HepG2 (cell line): ENCODE measurements around the gene PIK3CB. TPM values are rescaled to one million over a fixed set of nuclear protein-coding genes. Genes with fewer than 3 reads are reported as not detected.
A peak's percentile ranks its signal among the peaks of the same experiment; 100 is the strongest.

Experiments
- BHLHE40 ChIP-seq: IDR thresholded peaks from 2 replicates; pipeline ENCODE4 v1.6.1; 2011; ENCODE audit warnings: low read length, improper control_type of control experiment
- CREB1 ChIP-seq, 2 experiments: fragments of 450-650 bp in 1 of 2; IDR thresholded peaks; 2 replicates each; pipeline ENCODE4 v1.6.1; 2016 to 2017; ENCODE audit warnings: control low read depth in 1 of 2, mild to moderate bottlenecking in 1 of 2, missing compliant biosample characterization in 1 of 2, missing genetic modification characterization in 1 of 2
- GABPA ChIP-seq, 2 experiments: IDR thresholded peaks; 2 replicates each; pipeline ENCODE4 v1.6.1; 2011 to 2016; ENCODE audit warnings: low read depth in 2 of 2, low read length in 1 of 2, missing biosample characterization in 1 of 2, missing genetic modification characterization in 1 of 2
- HOXA7 ChIP-seq: sonication (generic); formaldehyde crosslinking; IDR thresholded peaks from 2 replicates; pipeline ENCODE4 v1.8.1; 2022; ENCODE audit warnings: mild to moderate bottlenecking, missing genetic modification reagents, moderate library complexity
- KAT2B ChIP-seq: fragments of 150-350 bp; IDR thresholded peaks from 2 replicates; pipeline ENCODE4 v1.6.1; 2014; ENCODE audit warnings: low read depth, low read length, borderline replicate concordance
- MAZ ChIP-seq, 2 experiments: sonication (generic) in 1 of 2; formaldehyde crosslinking in 1 of 2; IDR thresholded peaks; 2 replicates each; pipeline versions ENCODE4 v1.5.0 to v1.6.1; 2012 to 2020; ENCODE audit warnings: low read depth in 2 of 2, mild to moderate bottlenecking in 2 of 2, borderline replicate concordance in 1 of 2, improper control_type of control experiment in 1 of 2, low read length in 1 of 2, missing genetic modification reagents in 1 of 2, moderate library complexity in 1 of 2
- MEIS2 ChIP-seq: sonication (generic); formaldehyde crosslinking; IDR thresholded peaks from 2 replicates; pipeline ENCODE4 v1.9.0; 2021; ENCODE audit warnings: mild to moderate bottlenecking, missing genetic modification reagents
- MLXIP ChIP-seq: sonication (generic); formaldehyde crosslinking; IDR thresholded peaks from 2 replicates; pipeline ENCODE4 v1.9.0; 2021; ENCODE audit warnings: missing genetic modification reagents, borderline replicate concordance
- MYPOP ChIP-seq: sonication (generic); formaldehyde crosslinking; IDR thresholded peaks from 2 replicates; pipeline ENCODE4 v1.8.1; 2023; ENCODE audit warnings: mild to moderate bottlenecking, moderate library complexity, missing genetic modification reagents
- NBN ChIP-seq: fragments of 450-650 bp; conservative IDR thresholded peaks from 2 replicates; pipeline ENCODE4 v1.6.1; 2017
- NR3C1 ChIP-seq: sonication (generic); formaldehyde crosslinking; IDR thresholded peaks from 2 replicates; pipeline ENCODE4 v1.4.0; 2020; ENCODE audit warnings: missing genetic modification reagents
- SOX5 ChIP-seq: IDR thresholded peaks from 2 replicates; pipeline ENCODE4 v1.6.1; 2016; ENCODE audit warnings: borderline replicate concordance
- TCF12 ChIP-seq, 2 experiments: fragments of 450-650 bp in 1 of 2; sonication (generic) in 1 of 2; formaldehyde crosslinking in 1 of 2; IDR thresholded peaks; 2 replicates each; pipeline versions ENCODE4 v1.6.1 to v1.8.0; 2017 to 2022; ENCODE audit warnings: antibody characterized with exemption in 1 of 2, mild to moderate bottlenecking in 1 of 2, missing genetic modification reagents in 1 of 2, moderate library complexity in 1 of 2
- TCF7L2 ChIP-seq: IDR thresholded peaks from 2 replicates; pipeline ENCODE4 v1.6.1; 2011; ENCODE audit warnings: mild to moderate bottlenecking, low read depth, low read length, moderate library complexity
- ZNF17 ChIP-seq: sonication (generic); formaldehyde crosslinking; IDR thresholded peaks from 2 replicates; pipeline ENCODE4 v1.5.0; 2020; ENCODE audit warnings: mild to moderate bottlenecking, missing genetic modification reagents
- ZNF235 ChIP-seq: sonication (generic); formaldehyde crosslinking; IDR thresholded peaks from 2 replicates; pipeline ENCODE4 v1.8.1; 2023; ENCODE audit warnings: mild to moderate bottlenecking, missing genetic modification reagents, borderline replicate concordance
- ZNF281 ChIP-seq: sonication (generic); formaldehyde crosslinking; IDR thresholded peaks from 2 replicates; pipeline ENCODE4 v1.4.0; 2020; ENCODE audit warnings: missing genetic modification reagents, borderline replicate concordance
- ZNF446 ChIP-seq: sonication (generic); formaldehyde crosslinking; IDR thresholded peaks from 2 replicates; pipeline ENCODE4 v1.5.0; 2020; ENCODE audit warnings: mild to moderate bottlenecking, missing genetic modification reagents
- ZNF460 ChIP-seq: sonication (generic); formaldehyde crosslinking; IDR thresholded peaks from 2 replicates; pipeline ENCODE4 v1.5.1; 2020; ENCODE audit warnings: missing genetic modification reagents, mild to moderate bottlenecking, borderline replicate concordance
- ZNF576 ChIP-seq: sonication (generic); formaldehyde crosslinking; IDR thresholded peaks from 2 replicates; pipeline ENCODE4 v1.4.0; 2020; ENCODE audit warnings: mild to moderate bottlenecking, missing genetic modification reagents
- ZNF713 ChIP-seq: sonication (generic); formaldehyde crosslinking; IDR thresholded peaks from 2 replicates; pipeline ENCODE4 v1.4.0; 2020; ENCODE audit warnings: mild to moderate bottlenecking, missing genetic modification reagents
- polyA plus RNA-seq, 8 experiments: library from polyadenylated mRNA; depleted of rRNA in 3 of 8; stranded (reverse) in 7 of 8; unstranded in 1 of 8; fragments of >200 nt; fragmentation: Illumina TruSeq in 4 of 8; extraction: Trizol in 4 of 8; gene quantifications; 2 replicates each; pipeline versions ENCODE4 v1.2.1 to v1.2.3, GENCODE V29; 2011 to 2016; ENCODE audit warnings: low read depth in 4 of 8, missing spikeins in 1 of 8, mixed read lengths in 1 of 8; ENCODE audit not compliant: insufficient read depth in 1 of 8
- total RNA-seq, 5 experiments: library from RNA; depleted of rRNA; stranded (reverse); fragments of >200 nt; fragmentation: Illumina TruSeq; extraction: Trizol; gene quantifications; 2 replicates each; pipeline ENCODE4 v1.2.3, GENCODE V29; 2016; ENCODE audit warnings: low read depth in 1 of 5
- TF ChIP-seq, protein P1 (sequence below): sonication (generic); formaldehyde crosslinking; IDR thresholded peaks from 2 replicates; pipeline ENCODE4 v1.8.0; 2022; ENCODE audit warnings: mild to moderate bottlenecking, missing genetic modification reagents, moderate library complexity

The PIK3CB gene
- total and polyA plus RNA-seq, 2 of the 13 experiments (the other 11 are each of a cell fraction or from before 2014, with no cell fraction given), result 6.6 to 18.7 TPM

GRCh38 chr3:138688871-138689299 lies 145.8 kb downstream of the PIK3CB start (continued):
- TF ChIP-seq ZNF281 (no peak), ZNF235 (CRISPR knock-in tag) (no peak), HOXA7 (no peak), NBN (no peak), ZNF17 (CRISPR knock-in tag) (no peak), MYPOP (no peak), ZNF576 (CRISPR knock-in tag) (no peak), SOX5 (CRISPR knock-in tag) (peak; percentile 34; the same call in 1 of the 2 replicates), BHLHE40 (no peak), MLXIP (CRISPR knock-in tag) (no peak), CREB1 (IDR thresholded peaks at IDR 0.05) (no peak), CREB1 (CRISPR knock-in tag; IDR thresholded peaks at IDR 0.05) (no peak), MAZ (IDR thresholded peaks at IDR 0.05; ENCODE audit: borderline replicate concordance, low read depth, low read length) (no peak), MAZ (CRISPR knock-in tag; IDR thresholded peaks at IDR 0.05; ENCODE audit: low read depth) (no peak), MEIS2 (no peak), KAT2B (no peak), ZNF446 (CRISPR knock-in tag) (no peak), TCF12 (IDR thresholded peaks at IDR 0.05) (no peak), TCF12 (CRISPR knock-in tag; IDR thresholded peaks at IDR 0.05) (no peak), ZNF460 (no peak), GABPA (IDR thresholded peaks at IDR 0.05; ENCODE audit: low read depth, low read length) (no peak), GABPA (CRISPR knock-in tag; IDR thresholded peaks at IDR 0.05; ENCODE audit: low read depth) (no peak), TCF7L2 (no peak), NR3C1 (CRISPR knock-in tag) (no peak), ZNF713 (CRISPR knock-in tag) (no peak)
- TF ChIP-seq, protein P1, sequence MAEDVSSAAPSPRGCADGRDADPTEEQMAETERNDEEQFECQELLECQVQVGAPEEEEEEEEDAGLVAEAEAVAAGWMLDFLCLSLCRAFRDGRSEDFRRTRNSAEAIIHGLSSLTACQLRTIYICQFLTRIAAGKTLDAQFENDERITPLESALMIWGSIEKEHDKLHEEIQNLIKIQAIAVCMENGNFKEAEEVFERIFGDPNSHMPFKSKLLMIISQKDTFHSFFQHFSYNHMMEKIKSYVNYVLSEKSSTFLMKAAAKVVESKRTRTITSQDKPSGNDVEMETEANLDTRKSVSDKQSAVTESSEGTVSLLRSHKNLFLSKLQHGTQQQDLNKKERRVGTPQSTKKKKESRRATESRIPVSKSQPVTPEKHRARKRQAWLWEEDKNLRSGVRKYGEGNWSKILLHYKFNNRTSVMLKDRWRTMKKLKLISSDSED, result no peak
